Fibroblast of peridontal ligament (primary cell): ENCODE results near the gene ANKRD16.
"Not testable (repeated sequence)": the region's sequence is repeated elsewhere in the genome, so short reads cannot be mapped to it uniquely, and the experiment has no call there.

Experiments
- DNase-seq: peaks from one replicate; pipeline ENCODE4 v3.0.0-alpha.2; 2010; ENCODE audit errors: extremely low read depth

Gene ANKRD16

GRCh38 chr10:5836181-5836580, 53.5 kb downstream of the ANKRD16 start:
- not testable (repeated sequence) for DNase-seq

- no peak for DNase-seq
Measured at GRCh38 chr10:5835446-5836095, 54.1 kb downstream of the ANKRD16 start.

- DNase-seq = no peak
Measured at GRCh38 chr10:5833814-5834213, 55.9 kb downstream of the ANKRD16 start.

GRCh38 chr10:5832946-5833345, 56.7 kb downstream of the ANKRD16 start:
- DNase-seq = no peak

GRCh38 chr10:5831446-5831782, 58.3 kb downstream of the ANKRD16 start:
- DNase-seq = no peak

- DNase-seq = no peak
Measured at GRCh38 chr10:5830629-5831445, 58.9 kb downstream of the ANKRD16 start.

- no peak for DNase-seq
Measured at GRCh38 chr10:5829267-5829666, 60.4 kb downstream of the ANKRD16 start.

GRCh38 chr10:5828725-5829124, 61.0 kb downstream of the ANKRD16 start:
- DNase-seq = no peak

GRCh38 chr10:5827841-5828240, 61.9 kb downstream of the ANKRD16 start:
- DNase-seq = no peak

GRCh38 chr10:5826511-5826910, 63.2 kb downstream of the ANKRD16 start:
- DNase-seq = not testable (repeated sequence)

GRCh38 chr10:5818894-5819293, 70.8 kb downstream of the ANKRD16 start:
- DNase-seq = no peak

GRCh38 chr10:5818048-5818331, 71.7 kb downstream of the ANKRD16 start:
- no peak for DNase-seq

- no peak for DNase-seq
Measured at GRCh38 chr10:5817322-5818047, 72.2 kb downstream of the ANKRD16 start.

- no peak for DNase-seq
Measured at GRCh38 chr10:5816170-5816569, 73.5 kb downstream of the ANKRD16 start.

- peak; percentile 15 for DNase-seq
Measured at GRCh38 chr10:5814110-5815107, 75.3 kb downstream of the ANKRD16 start.

- DNase-seq = peak; percentile 95
Measured at GRCh38 chr10:5813341-5814109, 76.2 kb downstream of the ANKRD16 start, which contains the start of gene GDI2. Gene GDI2, minus strand, starts transcription at chr10:5813434. Its CDS starts 176 bp downstream, at chr10:5813258.

- DNase-seq = no peak
Measured at GRCh38 chr10:5813091-5813340, 76.7 kb downstream of the ANKRD16 start.

- DNase-seq = no peak
Measured at GRCh38 chr10:5812283-5813090, 77.2 kb downstream of the ANKRD16 start.
